A549 (cell line): ENCODE results near the gene FAM234B. TPM values are rescaled to one million over a fixed set of nuclear protein-coding genes. Genes with fewer than 3 reads are reported as not detected.
"Not testable (repeated sequence)": the region's sequence is repeated elsewhere in the genome, so short reads cannot be mapped to it uniquely, and the experiment has no call there.

Experiments
- ATAC-seq, 2 experiments: fragments of 200-7000 bp in 1 of 2; fragments of >200 bp in 1 of 2; cut with Nextera tagmentation in 1 of 2; cut with Tn5 transposase in 1 of 2; 3 replicates each; pipeline versions ENCODE4 v1.8.0 to v1.9.1; 2018 to 2020; ENCODE audit warnings: mild to moderate bottlenecking in 1 of 2, moderate library complexity in 1 of 2
- CTCF ChIA-PET: fragments of 300-600 bp; sonication (Branson Sonifier 250); formaldehyde crosslinking; extraction: SDS; loops from one replicate; lab custom pipeline; 2021; ENCODE audit warnings: antibody characterized with exemption, inconsistent platforms; lab: Yijun Ruan, JAX
- POLR2A ChIA-PET: fragments of 350-600 bp; formaldehyde crosslinking; extraction: SDS; loops from one replicate; lab custom pipeline; 2021; ENCODE audit warnings: antibody characterized with exemption, inconsistent platforms; lab: Yijun Ruan, JAX
- DNase-seq, 2 experiments: peaks; one replicate each; pipeline versions ENCODE4 v3.0.0 to v3.0.0-alpha.2; 2011 to 2016; ENCODE audit warnings: low read depth in 1 of 2, low spot score in 1 of 2
- FAIRE-seq: peaks from 2 replicates; lab custom pipeline; 2011; peaks lifted over from hg19 to GRCh38; lab: Jason Lieb, UNC
- H3K27ac ChIP-seq, 2 experiments: fragments of >200 bp; sonication (Bioruptor Twin); formaldehyde crosslinking; 3 replicates each; pipeline ENCODE4 v1.5.1; 2016 to 2017
- H3K4me1 ChIP-seq: fragments of >200 bp; sonication (Bioruptor Twin); formaldehyde crosslinking; 3 replicates; pipeline ENCODE4 v1.6.1; 2016
- H3K4me2 ChIP-seq: fragments of >200 bp; sonication (Bioruptor Twin); formaldehyde crosslinking; 3 replicates; pipeline ENCODE4 v1.6.1; 2016
- H3K4me3 ChIP-seq: fragments of >200 bp; sonication (Bioruptor Twin); formaldehyde crosslinking; 3 replicates; pipeline ENCODE4 v1.5.1; 2016
- H3K9me3 ChIP-seq: fragments of >200 bp; sonication (Bioruptor Twin); formaldehyde crosslinking; 3 replicates; pipeline ENCODE4 v1.6.1; 2016
- EHMT2 ChIP-seq: fragments of 200-600 bp; sonication (generic); IDR thresholded peaks from 2 replicates; pipeline ENCODE4 v1.6.1; 2016; ENCODE audit warnings: antibody characterized with exemption, low read depth, mild to moderate bottlenecking, moderate library complexity
- EP300 ChIP-seq, 2 experiments: fragments of >200 bp; sonication (Bioruptor Twin); formaldehyde crosslinking; IDR thresholded peaks; 2 replicates in 1 of 2; 3 replicates in 1 of 2; pipeline ENCODE4 v1.6.1; 2016 to 2017
- HOXB5 ChIP-seq: fragments of 250-450 bp; sonication (Bioruptor Pico); IDR thresholded peaks from 2 replicates; pipeline ENCODE4 v1.5.0; 2020; ENCODE audit warnings: mild to moderate bottlenecking, moderate library complexity
- MAZ ChIP-seq: fragments of 150-350 bp; IDR thresholded peaks from 2 replicates; pipeline ENCODE4 v1.6.1; 2014; ENCODE audit warnings: antibody characterized with exemption, low read depth, low read length, borderline replicate concordance
- RFX5 ChIP-seq: fragments of 450-650 bp; IDR thresholded peaks from 2 replicates; pipeline ENCODE4 v1.7.1; 2014; ENCODE audit warnings: antibody characterized with exemption, mild to moderate bottlenecking, moderate library complexity
- SREBF2 ChIP-seq: fragments of 450-650 bp; IDR thresholded peaks from 2 replicates; pipeline ENCODE4 v1.6.1; 2014; ENCODE audit warnings: mild to moderate bottlenecking, moderate library complexity
- TFCP2L1 ChIP-seq: fragments of 250-450 bp; sonication (Bioruptor Pico); IDR thresholded peaks from 2 replicates; pipeline ENCODE4 v1.5.0; 2021; ENCODE audit warnings: mild to moderate bottlenecking
- ZC3H11A ChIP-seq: fragments of 450-650 bp; IDR thresholded peaks from 2 replicates; pipeline ENCODE4 v1.6.1; 2014; ENCODE audit warnings: antibody characterized with exemption, mild to moderate bottlenecking
- WGBS: methylation state at CpG from one replicate; pipeline ENCODE4 v1.1.6; 2017; ENCODE audit errors: missing lambda C conversion rate; 5-methylcytosine and 5-hydroxymethylcytosine counted together
- polyA plus RNA-seq, 4 experiments: library from polyadenylated mRNA; depleted of rRNA in 3 of 4; stranded (reverse); fragments of >200 nt; fragmentation: RNase III in 1 of 4; extraction: RNeasy Plus Mini Kit Qiagen cat#74134 plus additional on column Dnase treatment in 1 of 4; gene quantifications; 2 replicates in 3 of 4; 3 replicates in 1 of 4; pipeline ENCODE4 v1.2.3, GENCODE V29; 2011 to 2017
- TF ChIP-seq, protein P1 (sequence below): fragments of 200-600 bp; sonication (generic); IDR thresholded peaks from 2 replicates; pipeline ENCODE4 v1.6.1; 2016; ENCODE audit warnings: antibody characterized with exemption, mild to moderate bottlenecking, moderate library complexity
- TF ChIP-seq, protein P2 (sequence below): fragments of >200 bp; sonication (Bioruptor Twin); formaldehyde crosslinking; IDR thresholded peaks from 2 replicates; pipeline ENCODE4 v1.6.1; 2016
- TF ChIP-seq, protein P3 (sequence below): IDR thresholded peaks from 2 replicates; pipeline ENCODE4 v1.6.1; 2012
- TF ChIP-seq, protein P4 (sequence below): fragments of 250-450 bp; sonication (Bioruptor Pico); IDR thresholded peaks from 2 replicates; pipeline ENCODE4 v1.5.0; 2021; ENCODE audit warnings: mild to moderate bottlenecking, moderate library complexity, borderline replicate concordance

FAM234B gene
- polyA plus RNA-seq, 2 of the 4 experiments (the other 2 are of a cell fraction): 2.6 to 7.5 TPM

DNA sequence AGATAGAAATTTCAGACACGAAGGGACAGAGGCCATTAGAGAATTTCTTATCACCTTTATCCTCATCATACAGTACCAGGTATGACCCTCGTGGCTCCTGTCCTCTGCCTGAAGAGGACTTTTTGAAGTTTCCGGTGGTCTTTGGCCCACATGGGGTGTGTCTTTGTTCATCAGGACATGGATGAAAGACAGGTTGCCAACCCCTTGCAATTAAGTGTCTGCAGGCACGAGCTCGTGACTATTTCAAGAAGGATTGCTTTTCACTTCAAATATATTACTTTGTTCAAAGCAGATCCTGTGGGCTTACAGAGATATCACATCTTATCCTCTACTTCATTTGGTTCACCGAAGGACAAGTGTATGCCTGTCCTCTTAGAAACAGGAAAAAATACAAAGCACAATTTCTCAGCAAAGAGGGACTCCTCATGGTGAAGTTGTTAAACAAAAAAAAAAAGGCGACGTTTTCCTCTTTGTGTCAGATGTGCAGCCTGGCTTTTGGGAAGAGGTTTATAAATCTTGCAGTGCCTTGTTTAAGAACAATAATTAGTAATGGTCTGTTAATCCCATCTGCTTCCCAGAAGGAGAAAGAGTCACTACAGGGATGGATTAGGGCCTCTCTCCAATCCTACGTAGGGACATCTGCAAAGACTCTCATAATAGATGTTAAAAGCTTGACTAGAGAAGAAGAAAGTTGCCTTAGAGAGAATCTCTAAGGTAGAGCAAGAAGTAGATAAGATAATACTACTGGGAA lies 13.5 kb upstream of the FAM234B start:
- ChIA-PET CTCF (interaction anchor here (0.6 to 9.1 kb wide), 2 partner anchors 9 to 180 kb away, joined by 3 to 119 read pairs; no protein-coding TSS in a partner anchor), POLR2A (no interaction called here)
- ATAC-seq: no peak
- no peak overlapping the region for H3K27ac ChIP-seq
- no peak overlapping the region for H3K4me2 ChIP-seq
- no peaks in the 10 kb centered on the region for H3K9me3 ChIP-seq
- H3K4me3 ChIP-seq: no peak overlapping the region
- FAIRE-seq: no peak
- WGBS: 61% methylated on average over 9 of the region's 9 CpGs
- H3K4me1 ChIP-seq: no peaks in the 10 kb centered on the region
- DNase-seq: no peak
- TF ChIP-seq SREBF2: no peak
- TF ChIP-seq TFCP2L1: no peak
- no peak for TF ChIP-seq RFX5
- TF ChIP-seq, protein P1, sequence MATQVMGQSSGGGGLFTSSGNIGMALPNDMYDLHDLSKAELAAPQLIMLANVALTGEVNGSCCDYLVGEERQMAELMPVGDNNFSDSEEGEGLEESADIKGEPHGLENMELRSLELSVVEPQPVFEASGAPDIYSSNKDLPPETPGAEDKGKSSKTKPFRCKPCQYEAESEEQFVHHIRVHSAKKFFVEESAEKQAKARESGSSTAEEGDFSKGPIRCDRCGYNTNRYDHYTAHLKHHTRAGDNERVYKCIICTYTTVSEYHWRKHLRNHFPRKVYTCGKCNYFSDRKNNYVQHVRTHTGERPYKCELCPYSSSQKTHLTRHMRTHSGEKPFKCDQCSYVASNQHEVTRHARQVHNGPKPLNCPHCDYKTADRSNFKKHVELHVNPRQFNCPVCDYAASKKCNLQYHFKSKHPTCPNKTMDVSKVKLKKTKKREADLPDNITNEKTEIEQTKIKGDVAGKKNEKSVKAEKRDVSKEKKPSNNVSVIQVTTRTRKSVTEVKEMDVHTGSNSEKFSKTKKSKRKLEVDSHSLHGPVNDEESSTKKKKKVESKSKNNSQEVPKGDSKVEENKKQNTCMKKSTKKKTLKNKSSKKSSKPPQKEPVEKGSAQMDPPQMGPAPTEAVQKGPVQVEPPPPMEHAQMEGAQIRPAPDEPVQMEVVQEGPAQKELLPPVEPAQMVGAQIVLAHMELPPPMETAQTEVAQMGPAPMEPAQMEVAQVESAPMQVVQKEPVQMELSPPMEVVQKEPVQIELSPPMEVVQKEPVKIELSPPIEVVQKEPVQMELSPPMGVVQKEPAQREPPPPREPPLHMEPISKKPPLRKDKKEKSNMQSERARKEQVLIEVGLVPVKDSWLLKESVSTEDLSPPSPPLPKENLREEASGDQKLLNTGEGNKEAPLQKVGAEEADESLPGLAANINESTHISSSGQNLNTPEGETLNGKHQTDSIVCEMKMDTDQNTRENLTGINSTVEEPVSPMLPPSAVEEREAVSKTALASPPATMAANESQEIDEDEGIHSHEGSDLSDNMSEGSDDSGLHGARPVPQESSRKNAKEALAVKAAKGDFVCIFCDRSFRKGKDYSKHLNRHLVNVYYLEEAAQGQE: no peak

DNA sequence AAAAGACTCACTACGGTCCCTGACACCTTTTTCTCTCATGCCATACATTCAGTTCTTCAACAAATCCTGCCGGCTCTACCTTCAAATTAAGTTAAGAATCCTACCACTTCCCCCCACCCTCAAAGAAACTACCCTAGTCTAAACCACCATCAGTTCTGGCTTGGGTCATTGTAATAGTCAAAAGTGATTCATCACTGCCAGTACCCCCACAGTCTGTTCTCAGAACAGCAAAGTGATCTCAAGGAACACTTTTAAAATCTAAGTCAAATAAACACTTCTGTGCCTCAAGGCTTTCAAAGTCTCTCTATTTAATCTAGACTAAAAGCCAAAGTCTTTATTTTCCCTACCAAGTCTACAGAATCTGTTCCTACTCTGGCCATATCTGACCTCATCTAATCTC lies 12.0 kb upstream of the FAM234B start:
- Histone ChIP-seq H3K9me3 (no peaks in the 10 kb centered on the region), H3K4me3 (no peak overlapping the region), H3K4me1 (no peaks in the 10 kb centered on the region), H3K4me2 (no peak overlapping the region), H3K27ac (no peak overlapping the region)
- DNase-seq (no peak), FAIRE-seq (no peak), ATAC-seq (no peak)
- 68% methylated on average over 2 of the region's 2 CpGs for WGBS
- POLR2A ChIA-PET: no interaction called here
- CTCF ChIA-PET: interaction anchor here (9.1 kb wide), 1 partner anchor 178 kb away, joined by 119 read pairs; no protein-coding TSS in a partner anchor
- no peak for TF ChIP-seq ZC3H11A

DNA sequence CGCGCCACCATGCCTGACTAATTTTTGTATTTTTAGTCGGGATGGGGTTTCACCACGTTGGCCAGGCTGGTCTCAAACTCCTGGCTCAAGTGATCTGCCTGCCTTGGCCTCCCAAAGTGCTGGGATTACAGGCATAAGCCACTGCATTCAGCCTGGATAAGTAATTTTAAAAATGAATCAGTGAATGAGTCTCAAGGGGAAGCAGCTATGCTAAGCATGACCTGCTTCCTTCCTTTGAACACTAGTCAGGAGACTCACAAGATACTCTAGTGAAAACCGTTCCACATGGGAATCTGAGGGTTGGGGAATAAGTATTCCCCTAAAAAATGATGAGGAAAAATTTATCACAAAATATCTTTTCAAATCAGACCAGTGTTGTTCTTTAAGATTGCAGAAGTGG lies 10.7 kb upstream of the FAM234B start:
- TF ChIP-seq, protein P2, sequence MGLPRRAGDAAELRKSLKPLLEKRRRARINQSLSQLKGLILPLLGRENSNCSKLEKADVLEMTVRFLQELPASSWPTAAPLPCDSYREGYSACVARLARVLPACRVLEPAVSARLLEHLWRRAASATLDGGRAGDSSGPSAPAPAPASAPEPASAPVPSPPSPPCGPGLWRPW: no peak
- TF ChIP-seq EP300 (IDR thresholded peaks at IDR 0.05): no peak
- no peak for TF ChIP-seq MAZ
- TF ChIP-seq HOXB5 (CRISPR knock-in tag): no peak
- TF ChIP-seq, protein P3, sequence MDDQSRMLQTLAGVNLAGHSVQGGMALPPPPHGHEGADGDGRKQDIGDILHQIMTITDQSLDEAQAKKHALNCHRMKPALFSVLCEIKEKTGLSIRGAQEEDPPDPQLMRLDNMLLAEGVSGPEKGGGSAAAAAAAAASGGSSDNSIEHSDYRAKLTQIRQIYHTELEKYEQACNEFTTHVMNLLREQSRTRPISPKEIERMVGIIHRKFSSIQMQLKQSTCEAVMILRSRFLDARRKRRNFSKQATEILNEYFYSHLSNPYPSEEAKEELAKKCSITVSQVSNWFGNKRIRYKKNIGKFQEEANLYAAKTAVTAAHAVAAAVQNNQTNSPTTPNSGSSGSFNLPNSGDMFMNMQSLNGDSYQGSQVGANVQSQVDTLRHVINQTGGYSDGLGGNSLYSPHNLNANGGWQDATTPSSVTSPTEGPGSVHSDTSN: no peak
- no peak for TF ChIP-seq EHMT2
- no peak for TF ChIP-seq ZC3H11A
- TF ChIP-seq, protein P4, sequence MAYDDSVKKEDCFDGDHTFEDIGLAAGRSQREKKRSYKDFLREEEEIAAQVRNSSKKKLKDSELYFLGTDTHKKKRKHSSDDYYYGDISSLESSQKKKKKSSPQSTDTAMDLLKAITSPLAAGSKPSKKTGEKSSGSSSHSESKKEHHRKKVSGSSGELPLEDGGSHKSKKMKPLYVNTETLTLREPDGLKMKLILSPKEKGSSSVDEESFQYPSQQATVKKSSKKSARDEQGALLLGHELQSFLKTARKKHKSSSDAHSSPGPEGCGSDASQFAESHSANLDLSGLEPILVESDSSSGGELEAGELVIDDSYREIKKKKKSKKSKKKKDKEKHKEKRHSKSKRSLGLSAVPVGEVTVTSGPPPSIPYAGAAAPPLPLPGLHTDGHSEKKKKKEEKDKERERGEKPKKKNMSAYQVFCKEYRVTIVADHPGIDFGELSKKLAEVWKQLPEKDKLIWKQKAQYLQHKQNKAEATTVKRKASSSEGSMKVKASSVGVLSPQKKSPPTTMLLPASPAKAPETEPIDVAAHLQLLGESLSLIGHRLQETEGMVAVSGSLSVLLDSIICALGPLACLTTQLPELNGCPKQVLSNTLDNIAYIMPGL: no peak
- no peak overlapping the region for H3K4me3 ChIP-seq
- no peak overlapping the region for H3K27ac ChIP-seq
- H3K4me1 ChIP-seq: no peaks in the 10 kb centered on the region
- POLR2A ChIA-PET: no interaction called here
- DNase-seq (no peak), FAIRE-seq (no peak), ATAC-seq (no peak)
- H3K4me2 ChIP-seq: no peak overlapping the region
- H3K9me3 ChIP-seq: no peaks in the 10 kb centered on the region
- WGBS: 63% methylated on average over 5 of the region's 5 CpGs
- CTCF ChIA-PET: interaction anchor here (1.1 to 5.9 kb wide), 3 partner anchors 9 to 178 kb away, joined by 3 to 22 read pairs (median 17); no protein-coding TSS in a partner anchor

DNA sequence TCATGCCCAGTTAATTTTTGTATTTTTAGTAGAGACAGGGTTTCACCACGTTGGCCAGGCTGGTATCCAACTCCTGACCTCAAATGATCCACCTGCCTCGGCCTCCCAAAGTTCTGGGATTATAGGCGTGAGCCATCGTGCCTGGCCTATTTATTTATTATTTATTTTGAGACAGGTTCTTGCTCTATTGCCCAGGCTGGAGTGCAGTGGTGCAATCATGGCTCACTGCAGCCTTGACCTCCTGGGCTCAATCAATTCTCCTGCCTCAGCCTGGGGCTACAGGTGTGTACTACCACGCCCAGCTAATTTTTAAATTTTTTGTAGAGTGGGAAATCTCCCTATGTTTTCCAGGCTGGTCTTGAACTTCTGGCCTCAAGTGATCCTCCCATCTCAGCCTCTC lies 8.8 kb upstream of the FAM234B start:
- not testable (repeated sequence) for ATAC-seq, FAIRE-seq, H3K4me3 ChIP-seq, H3K27ac ChIP-seq, DNase-seq, H3K9me3 ChIP-seq, H3K4me1 ChIP-seq, H3K4me2 ChIP-seq
- CTCF ChIA-PET: interaction anchor here (2.9 to 5.9 kb wide), 2 partner anchors 11 to 177 kb away, joined by 17 to 22 read pairs; no protein-coding TSS in a partner anchor
- 69% methylated on average over 5 of the region's 5 CpGs for WGBS
- POLR2A ChIA-PET: interaction anchor here (0.6 kb wide), 1 partner anchor 23 kb away, joined by 3 read pairs; no protein-coding TSS in a partner anchor
